HS-27A (cell line): ENCODE results near the gene CKS1B.
"Not testable (repeated sequence)": the region's sequence is repeated elsewhere in the genome, so short reads cannot be mapped to it uniquely, and the experiment has no call there.

Source experiments
- DNase-seq: peaks from one replicate; pipeline ENCODE4 v3.0.0-alpha.2; 2012; ENCODE audit warnings: low read depth, missing footprints

Gene CKS1B

DNA sequence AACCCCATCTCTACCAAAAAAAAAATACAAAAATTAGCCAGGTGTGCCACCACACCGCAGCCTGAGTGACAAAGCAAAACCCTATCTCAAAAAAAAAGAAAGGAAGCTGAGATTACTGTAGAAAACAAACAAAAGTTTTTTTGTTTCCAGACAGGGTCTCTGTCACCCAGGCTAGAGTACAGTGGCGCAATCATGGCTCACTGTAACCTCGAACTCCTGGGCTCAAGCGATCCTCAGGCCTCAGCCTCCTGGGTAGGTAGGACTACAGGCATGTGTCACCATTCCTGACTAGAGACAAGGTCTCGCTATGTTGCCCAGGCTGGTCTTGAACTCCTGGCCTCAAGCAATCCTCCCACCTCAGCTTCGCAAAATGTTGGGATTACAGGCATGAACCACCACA is 10.1 kb upstream of the CKS1B start:
- DNase-seq, result no peak

DNA sequence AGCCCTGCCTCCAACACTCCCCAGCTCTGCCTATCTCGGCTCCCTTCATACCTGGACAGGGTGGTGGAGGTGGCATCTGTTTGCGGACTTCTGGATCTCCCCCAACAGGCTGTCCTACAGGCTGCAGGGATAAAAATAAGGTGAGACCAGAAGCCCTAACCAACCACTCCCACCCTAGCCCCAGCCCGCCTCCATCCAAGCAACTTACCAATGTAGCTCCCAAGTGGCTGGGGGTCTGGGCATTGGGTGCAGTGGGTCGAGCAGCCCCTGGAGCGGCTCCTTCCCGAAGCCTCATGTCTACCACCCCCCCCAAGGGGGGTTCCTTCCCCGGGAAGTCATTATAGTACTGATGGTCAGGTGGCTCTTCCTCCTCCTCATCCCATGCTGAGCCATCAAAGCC is 8.4 kb upstream of the CKS1B start:
- no peak for DNase-seq

DNA sequence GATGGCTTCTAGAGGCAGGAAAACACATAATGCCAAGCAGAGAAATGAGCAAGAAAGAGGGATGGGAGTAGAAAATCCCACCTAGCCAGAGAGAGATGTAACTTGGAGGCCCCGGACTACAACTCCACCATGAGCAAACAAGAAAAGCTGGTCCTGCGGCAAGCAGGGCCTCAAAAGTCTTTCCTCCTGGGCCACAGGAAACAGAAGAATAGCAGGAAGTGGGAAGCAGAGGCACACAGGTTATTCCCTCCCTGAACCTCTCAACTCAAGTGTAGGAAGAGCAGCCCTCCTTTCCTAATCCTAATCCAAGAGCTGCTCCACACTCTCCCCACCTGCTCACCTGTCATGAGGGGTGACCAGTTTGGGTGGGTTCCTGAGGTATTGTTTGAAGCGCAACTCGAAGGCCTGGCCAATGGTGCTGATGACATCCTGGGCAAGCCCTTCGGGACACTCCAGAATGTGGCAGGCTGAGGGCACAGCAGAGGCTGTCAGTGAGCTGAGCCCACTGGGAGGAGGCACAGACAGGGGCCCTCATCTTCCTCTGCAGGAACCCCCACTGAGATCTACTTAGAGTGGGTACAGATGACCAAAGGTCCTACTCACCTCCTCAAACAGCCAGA is 7.0 kb upstream of the CKS1B start:
- no peak for DNase-seq

DNA sequence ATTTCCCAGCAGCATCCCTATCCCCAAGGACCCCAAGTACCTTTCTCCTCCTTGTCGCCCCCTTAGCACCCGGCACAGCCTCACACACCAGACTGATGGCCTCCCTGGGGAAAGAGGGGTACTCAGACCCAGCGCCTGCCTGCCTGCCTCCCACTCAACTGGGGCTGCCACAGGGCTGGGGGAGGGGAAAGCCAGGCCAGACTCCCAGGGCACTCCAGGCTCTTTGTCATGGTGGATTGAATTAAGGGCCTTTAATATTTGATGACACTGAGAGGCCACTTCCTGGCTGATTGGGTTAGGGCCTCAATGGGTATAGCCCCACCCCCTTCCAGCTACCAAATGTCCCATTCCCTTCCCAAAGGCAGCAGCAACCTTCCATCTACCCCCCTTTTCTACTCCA is 5.8 kb upstream of the CKS1B start:
- no peak for DNase-seq

DNA sequence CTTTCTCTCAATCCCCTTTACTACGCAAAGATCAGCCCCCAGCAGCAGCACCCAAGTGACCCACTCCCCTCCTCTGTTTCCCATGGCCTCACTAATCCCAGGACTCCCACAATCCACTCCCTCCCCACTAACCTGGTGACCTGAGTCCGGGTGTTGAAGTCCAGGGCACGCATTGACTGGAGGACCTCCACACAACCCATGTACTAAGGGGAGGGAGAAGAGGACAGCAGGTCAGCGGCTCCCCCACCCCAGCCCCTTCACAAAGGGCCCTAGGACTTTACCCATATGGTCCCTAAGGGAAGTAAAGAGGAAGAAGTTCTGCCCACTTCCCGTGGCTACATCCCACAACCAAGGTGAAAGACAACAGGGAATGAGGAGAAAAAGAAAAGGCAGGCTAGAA is 5.2 kb upstream of the CKS1B start:
- DNase-seq, result no peak

DNA sequence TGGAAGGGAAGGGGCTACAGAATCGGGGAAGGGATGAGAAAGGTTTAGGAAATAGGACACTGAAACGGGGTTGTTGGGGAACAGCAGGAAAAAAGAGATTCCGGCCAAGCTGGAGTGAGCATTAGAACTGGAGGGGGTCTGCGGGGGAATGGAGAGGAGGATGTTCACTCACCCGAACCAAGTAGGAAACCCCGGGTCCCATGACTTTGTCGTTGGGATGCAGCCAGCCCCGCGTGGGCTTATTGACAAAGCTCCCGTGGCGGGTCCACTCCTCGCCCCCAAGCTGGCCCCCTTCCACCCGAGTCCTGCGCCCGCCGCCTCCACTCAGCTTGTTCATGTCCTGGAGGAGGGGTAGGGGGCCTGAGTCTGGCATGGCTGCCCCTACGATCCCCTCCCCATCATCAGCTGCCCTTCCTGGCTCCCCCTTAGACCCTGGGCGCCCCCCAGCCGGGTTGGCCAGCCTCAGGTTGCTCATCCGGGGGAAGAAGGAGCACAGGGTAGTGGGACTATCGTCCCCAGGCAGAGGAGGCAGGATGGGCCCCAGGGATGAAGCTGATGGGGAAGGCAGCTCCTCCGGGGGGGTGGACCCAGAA is 4.5 kb upstream of the CKS1B start:
- no peak for DNase-seq

DNA sequence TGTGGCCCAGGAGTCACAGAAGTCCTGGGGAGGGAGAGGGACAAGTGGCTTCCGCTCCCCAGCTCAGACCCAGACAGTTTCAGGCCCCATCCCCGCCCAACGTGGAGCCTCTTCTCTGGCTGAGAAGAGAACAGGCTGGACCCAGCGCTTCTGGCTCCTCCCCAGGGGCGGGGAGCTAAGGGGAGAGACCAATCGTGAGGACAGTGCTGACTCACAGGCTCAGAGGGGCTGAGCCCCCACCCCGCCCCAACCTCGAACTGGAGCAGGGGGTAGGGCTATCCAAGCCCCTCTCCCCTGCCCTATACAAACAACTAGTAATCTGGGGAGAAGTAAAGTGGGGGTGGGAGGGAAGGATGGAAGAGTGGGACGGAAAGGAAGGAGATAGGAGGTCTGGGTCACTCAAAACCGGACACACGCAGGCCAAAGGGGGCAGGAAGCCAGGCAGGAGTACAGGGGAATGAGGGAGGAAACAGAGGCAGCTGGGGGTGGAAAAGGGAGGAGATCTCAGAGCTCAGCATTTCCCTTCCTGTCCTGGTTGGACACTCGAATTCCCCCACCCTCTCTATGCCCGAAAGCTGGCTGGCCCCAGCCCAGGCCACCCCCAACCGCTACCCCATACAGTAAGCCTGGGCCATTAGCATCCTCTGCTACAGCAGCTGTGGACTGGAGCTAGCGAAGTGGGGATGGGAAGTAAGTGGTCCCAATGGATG is 3.7 kb upstream of the CKS1B start, which contains the start of gene SHC1:
Gene SHC1 (minus strand): TSS at position 117 of the 710 bp plus-strand sequence. CDS start 221 bp downstream, outside the sequence.
- peak; percentile 83 for DNase-seq

DNA sequence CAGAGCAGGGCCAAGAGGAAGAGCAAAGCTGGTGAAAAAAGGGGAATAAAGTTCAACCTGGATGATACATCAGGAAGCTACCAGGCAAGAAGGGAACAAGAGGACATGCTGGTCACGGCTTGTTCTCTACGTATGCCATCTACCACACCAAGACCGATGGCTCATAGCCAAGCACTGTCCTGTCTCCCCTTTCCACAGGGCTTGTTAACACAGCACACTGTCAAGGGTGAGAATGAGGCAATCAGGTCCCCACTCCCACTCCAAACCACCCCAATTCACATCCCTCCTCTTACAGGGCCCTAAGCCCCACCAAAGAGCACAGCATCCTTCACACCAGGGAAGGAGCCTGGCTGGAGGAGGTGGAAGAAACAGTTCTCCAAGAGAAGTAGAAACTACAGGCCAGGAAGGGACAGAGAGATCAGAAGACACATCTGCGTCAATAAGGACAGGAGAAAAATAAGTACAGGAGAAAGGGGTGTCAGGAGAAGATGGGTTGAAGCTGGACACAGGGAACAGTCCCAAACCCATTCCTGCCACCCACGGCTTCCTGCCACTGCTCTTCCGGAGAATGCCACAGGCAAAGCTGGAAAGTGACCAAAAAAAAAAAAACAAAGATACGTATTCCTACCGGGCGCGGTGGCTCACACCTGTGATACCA is 3.0 kb upstream of the CKS1B start:
- DNase-seq, result no peak

DNA sequence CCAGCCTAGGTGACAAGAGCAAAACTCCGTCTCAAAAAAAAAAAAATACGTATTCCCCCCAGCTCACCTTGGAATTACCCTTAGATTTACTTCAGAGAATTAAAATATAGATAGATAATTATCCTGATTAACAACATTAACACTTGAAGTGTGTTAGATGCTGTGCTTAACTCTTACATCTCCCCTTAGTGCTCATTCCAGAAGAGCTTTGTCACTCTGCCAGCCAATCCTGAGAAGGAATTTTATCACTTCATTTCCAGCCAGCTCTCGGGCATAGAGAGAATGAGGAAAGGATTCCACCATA is 2.3 kb upstream of the CKS1B start:
- DNase-seq, result no peak

DNA sequence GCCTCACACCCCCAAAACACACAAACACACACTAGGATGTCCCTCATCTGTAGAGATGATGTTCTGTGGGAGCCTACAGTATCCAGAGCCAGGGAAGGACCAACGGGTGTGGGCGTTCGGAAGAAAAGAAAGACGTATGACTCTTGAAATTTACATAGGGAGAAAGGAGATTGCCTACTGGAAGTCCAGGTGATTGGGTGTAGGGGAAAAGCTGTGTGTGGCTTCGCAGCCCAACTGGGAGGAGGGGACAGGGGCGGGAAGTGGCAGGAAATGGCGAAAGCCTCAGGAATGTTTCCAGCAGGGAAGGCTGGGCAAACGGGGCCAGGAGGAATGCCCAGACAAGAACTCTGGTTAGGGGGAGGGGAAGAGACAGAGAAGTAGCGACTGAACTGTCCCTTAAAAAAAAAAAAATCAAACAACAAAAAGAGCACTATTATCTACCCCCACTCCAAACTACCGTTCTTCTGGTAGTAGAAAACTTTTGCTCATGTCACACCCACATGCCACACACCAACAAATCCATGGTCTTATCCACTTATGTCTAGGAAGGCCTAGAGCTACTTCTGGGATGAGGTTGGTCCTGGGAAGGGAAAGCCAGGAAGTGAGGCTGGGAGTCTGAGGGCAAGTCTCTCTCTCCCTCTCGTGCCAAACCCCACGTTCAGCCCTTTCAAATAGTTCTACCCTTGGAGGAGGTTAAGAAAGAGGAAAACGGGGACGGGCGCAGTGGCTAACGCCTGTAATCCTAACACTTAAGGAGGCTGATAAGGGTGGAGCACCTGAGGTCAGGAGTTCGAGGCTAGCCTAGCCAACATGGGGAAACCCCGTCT is 1.8 kb upstream of the CKS1B start:
- DNase-seq, result peak; percentile 92

DNA sequence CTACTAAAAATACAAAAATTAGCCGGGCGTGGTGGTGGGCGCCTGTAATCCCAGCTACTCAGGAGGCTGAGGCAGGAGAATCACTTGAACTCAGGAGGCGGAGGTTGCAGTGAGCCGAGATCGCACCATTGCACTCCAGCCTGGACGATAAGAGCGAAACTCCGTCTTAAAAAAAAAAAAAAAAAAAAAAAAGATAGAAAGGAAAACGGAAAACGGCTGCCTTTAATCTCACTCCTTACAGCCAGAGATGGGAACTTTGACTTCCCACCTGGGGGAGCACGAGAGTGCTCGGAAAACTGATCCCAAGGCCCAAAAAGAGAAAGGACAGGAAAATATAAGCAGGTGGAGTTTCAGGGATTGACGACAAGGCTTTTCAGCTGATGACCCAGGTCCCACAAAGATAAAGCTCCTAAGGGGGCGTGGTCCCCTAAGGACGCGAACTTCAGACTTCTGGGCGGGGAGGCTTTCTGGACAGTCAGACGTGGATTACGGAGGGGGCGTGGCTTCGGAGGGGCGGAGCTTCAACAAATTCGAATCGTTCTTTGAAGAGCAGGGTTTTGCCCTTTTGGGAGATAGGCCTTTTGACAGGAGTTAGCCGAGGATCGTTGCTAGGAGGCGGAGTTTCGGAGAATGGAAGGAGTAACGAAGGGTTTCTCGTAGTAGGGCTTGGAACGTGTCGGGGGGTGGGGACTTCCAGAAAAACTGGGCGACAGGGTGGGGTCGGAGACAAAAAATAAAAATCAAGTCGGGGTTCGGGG is 958 bp upstream of the CKS1B start:
- DNase-seq, result peak; percentile 96

DNA sequence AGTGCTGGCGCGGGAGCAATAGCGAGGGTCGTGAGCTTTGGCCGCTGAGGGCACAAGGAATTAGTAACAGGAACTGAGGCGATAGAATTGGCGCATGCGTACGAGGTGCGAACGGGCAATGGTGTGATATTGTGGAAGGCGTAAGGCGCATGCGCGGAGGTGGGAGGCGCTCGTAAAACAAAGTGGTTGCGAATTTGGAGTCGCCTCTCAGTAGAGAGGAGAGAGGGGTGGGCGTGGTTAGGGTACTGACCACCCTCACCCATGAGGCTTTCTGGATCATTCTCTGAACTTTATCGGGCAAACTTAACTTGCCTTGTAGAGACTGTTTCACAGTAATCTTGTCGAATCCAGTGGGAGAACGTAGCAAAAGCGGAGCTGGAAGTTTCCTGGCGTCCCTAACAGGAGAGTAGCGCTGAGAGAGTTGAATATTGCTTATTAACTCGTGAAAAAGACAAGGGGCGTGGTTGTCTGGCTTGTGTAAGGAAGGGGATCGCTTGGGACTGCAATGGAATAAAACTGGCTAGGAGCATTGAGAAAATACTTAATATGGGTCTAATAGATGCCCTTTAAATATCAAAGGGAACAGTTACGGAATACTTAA is 427 bp downstream of the CKS1B start:
- DNase-seq, result peak; percentile 93

DNA sequence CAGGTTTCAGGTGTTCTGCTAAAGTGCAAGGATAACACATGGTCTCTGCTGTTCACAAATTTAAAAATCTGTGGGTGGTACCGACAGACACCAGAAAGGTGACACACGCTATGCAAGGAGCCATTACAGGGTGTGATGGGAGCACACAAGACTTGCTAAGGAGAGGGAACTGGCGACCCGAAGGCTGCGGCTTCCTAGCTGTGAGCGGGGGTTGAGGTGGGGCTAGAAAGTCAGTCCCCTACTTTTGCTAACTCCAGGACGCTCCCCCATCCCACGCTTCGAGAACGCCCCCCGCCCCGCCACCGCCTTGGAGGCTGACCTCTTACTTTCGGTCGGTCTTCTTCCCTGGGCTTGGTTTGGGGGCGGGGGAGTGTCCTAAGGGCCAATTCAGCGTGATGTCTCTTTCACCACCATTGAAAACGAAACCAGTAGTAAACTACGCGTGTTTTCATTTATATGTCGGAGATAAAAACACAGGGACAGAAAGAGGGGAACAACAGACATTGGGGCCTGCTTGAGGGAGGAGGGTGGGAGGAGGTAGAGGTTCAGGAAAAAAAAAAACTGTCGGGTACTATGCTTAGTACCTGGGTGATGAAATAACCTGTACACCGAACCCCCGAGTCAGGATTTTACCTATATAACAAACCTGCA is 1.1 kb downstream of the CKS1B start:
- DNase-seq, result no peak

DNA sequence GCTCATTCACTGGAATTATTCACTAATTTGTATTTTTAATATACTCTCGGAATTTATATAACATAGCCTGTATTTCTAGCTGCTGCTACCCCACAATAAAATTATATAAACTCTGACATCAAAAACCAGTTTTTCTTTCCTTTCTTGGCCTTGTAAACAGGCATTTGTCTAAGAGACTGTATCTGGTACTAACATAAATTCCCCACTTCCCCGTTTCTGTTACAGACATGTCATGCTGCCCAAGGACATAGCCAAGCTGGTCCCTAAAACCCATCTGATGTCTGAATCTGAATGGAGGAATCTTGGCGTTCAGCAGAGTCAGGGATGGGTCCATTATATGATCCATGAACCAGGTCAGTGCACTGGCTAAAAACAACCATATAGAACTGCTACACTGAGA is 3.3 kb downstream of the CKS1B start:
- DNase-seq, result not testable (repeated sequence)

DNA sequence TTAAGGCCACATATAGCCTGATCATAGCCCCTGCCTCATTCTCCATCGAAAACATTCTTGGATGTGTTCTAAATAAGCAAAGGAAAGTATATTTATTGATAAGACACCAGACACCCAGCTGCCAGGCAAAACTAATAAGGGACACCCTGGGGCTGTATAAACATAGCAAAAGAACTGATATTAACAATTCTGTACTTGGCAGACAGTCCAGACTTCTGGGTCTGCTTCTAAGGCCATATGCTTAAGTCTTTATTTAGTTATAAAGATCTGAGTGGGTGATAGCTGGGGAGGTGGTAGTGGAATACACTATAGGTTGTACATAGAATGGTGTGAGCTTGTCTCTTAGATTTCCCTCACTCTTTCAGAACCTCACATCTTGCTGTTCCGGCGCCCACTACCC is 3.9 kb downstream of the CKS1B start:
- DNase-seq, result no peak

DNA sequence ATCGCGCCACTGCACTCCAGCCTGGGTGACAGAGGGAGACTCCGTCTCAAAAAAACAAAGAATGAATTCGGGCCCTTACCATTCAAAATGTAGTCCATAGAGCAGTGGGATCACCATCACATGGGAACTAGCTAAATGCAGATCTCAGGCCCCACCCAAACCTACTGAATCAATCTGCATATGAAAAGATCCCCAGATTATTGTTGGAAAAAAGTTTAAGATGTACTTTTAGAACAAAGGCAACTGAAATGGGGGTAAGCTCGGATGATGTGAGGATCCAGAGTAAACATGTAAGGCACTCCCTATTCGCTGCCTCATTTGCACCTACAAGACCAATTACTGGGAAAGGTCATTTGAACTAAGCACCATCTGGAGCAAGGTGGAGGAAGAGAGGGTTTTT is 7.9 kb downstream of the CKS1B start:
- no peak for DNase-seq

DNA sequence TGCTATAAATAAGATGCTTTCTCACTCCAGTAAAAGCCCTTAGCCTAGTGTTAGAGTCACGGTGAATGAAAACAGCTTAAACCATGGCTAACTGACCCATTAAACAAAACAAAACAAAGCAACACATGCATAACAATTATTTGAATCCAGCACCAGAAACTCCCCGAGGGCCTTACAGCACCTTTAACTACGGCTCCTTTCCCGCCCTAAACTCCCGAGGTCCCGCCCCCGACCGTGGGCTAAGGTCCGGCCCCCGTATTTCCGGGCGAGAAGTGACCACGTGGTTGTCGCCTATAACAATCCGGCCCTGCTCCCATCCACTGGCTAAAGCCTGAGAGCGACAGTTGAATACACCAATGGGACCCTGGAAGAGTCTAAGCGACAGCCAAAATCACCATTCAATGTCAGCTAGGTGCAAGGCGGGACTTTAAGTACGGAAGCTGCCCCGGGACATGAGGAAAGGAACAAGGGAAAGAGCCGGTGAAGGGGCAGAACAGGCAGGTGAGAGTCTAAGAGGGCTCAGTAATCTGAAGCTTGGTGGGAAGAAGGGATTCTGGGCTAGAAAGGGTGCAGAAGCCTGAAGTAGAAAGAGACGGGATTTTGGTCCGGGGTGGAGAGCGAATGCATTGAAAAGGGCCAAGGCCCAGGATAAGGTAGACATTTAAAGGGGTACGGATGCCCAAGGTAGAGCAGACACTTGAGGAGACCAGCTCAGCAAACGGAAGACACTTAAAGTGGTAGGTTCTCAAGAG is 8.6 kb downstream of the CKS1B start, which contains the start of gene FLAD1:
Gene FLAD1 (plus strand): TSS at position 448 of the 752 bp plus-strand sequence. CDS start 351 bp downstream, outside the sequence.
- peak; percentile 98 for DNase-seq

DNA sequence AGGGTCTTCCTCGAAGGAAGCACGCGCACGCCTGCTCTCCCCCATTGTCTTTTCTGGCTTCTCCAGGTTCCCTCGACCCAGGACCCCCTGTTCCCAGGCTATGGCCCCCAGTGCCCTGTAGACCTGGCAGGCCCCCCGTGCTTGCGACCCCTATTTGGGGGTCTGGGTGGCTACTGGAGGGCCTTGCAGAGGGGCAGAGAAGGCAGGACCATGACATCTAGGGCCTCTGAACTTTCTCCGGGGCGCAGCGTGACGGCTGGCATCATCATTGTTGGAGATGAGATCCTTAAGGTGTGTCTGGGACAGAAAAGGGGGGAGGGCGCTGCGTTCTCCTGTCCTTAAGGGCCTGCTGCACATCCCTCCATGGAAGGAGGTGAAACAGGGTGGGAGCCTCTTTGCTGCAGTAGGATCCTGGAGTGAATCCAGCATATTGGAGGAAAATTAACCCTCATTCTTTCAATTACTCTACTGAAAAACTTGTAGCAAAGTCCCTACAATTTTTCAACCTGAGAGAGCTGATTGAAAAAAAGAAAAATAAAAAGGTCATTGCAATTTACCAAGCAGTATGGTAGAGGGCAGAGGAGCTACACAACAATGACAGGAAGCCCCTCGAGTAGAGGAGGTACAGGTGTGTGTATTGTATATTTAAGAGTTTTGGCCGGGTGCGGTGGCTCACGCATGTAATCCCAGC is 9.4 kb downstream of the CKS1B start:
- no peak for DNase-seq

DNA sequence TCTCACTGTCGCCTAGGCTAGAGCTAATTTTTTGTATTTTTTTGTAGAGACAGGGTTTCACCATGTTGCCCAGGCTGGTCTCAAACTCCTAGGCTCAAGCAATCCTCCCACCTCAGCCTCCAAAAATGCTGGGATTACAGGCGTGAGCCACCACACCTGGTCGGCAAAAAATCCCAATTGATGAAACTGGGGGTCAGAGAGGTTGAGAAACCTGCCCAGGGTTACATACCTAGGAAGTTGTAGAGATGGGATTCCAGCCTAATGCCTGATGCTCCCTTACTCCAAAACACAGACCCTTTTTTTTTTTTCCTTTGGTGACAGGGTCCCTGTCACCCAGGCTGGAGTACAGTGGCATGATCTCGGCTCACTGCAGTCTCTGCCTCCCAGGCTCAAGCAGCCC is 12.3 kb downstream of the CKS1B start:
- DNase-seq, result not testable (repeated sequence)
